ENCODE measurements around the gene CSAD. TPM values are rescaled to one million over a fixed set of nuclear protein-coding genes. Genes with fewer than 3 reads are reported as not detected.

Gene CSAD
- total RNA-seq, 1 donor from 2014 or later: 17.3 TPM

GRCh38 chr12:53200107-53200457 is 19.4 kb upstream of the CSAD start:
- no peak for DNase-seq (ENCODE audit: extremely low read depth, low read depth, low spot score)

GRCh38 chr12:53199700-53200099 is 19.0 kb upstream of the CSAD start:
- DNase-seq (ENCODE audit: extremely low read depth, low read depth, low spot score): no peak

GRCh38 chr12:53198486-53199110 is 17.9 kb upstream of the CSAD start:
- no peak for DNase-seq (ENCODE audit: extremely low read depth, low read depth, low spot score)

GRCh38 chr12:53197011-53197640 is 16.4 kb upstream of the CSAD start:
- DNase-seq (ENCODE audit: extremely low read depth, low read depth, low spot score): no peak

GRCh38 chr12:53196486-53196885 is 15.8 kb upstream of the CSAD start:
- no peak for DNase-seq (ENCODE audit: extremely low read depth, low read depth, low spot score)

GRCh38 chr12:53195516-53196420 is 15.0 kb upstream of the CSAD start:
- no peak for DNase-seq (ENCODE audit: extremely low read depth, low read depth, low spot score)

- no peak for DNase-seq (ENCODE audit: extremely low read depth, low read depth, low spot score)
Measured at GRCh38 chr12:53194973-53195372, 14.2 kb upstream of the CSAD start.

- DNase-seq (ENCODE audit: extremely low read depth, low read depth, low spot score): no peak
Measured at GRCh38 chr12:53193985-53194716, 13.4 kb upstream of the CSAD start.

- no peak for DNase-seq (ENCODE audit: extremely low read depth, low read depth, low spot score)
Measured at GRCh38 chr12:53193040-53193439, 12.3 kb upstream of the CSAD start.

GRCh38 chr12:53192531-53193021 is 11.9 kb upstream of the CSAD start:
- DNase-seq (ENCODE audit: extremely low read depth, low read depth, low spot score): no peak

GRCh38 chr12:53191885-53192530 is 11.3 kb upstream of the CSAD start:
- no peak for DNase-seq (ENCODE audit: extremely low read depth, low read depth, low spot score)

- DNase-seq (ENCODE audit: extremely low read depth, low read depth, low spot score): no peak
Measured at GRCh38 chr12:53191096-53191884, 10.6 kb upstream of the CSAD start.

GRCh38 chr12:53190108-53190729 is 9.5 kb upstream of the CSAD start:
- no peak for DNase-seq (ENCODE audit: extremely low read depth, low read depth, low spot score)

GRCh38 chr12:53187145-53187899 is 6.6 kb upstream of the CSAD start:
- no peak for DNase-seq (ENCODE audit: extremely low read depth, low read depth, low spot score)

GRCh38 chr12:53186745-53187144 is 6.0 kb upstream of the CSAD start:
- DNase-seq (ENCODE audit: extremely low read depth, low read depth, low spot score): no peak

- DNase-seq (ENCODE audit: extremely low read depth, low read depth, low spot score): no peak
Measured at GRCh38 chr12:53185582-53186153, 4.9 kb upstream of the CSAD start.

- DNase-seq (ENCODE audit: extremely low read depth, low read depth, low spot score): no peak
Measured at GRCh38 chr12:53184828-53185227, 4.1 kb upstream of the CSAD start.

GRCh38 chr12:53182903-53183302 is 2.2 kb upstream of the CSAD start:
- DNase-seq (ENCODE audit: extremely low read depth, low read depth, low spot score): no peak
